Central memory CD4-positive, alpha-beta T cell (primary cell): Measurements from ENCODE around the gene TRPV3.
A peak's percentile ranks its signal among the peaks of the same experiment; 100 is the strongest.
"Not testable (repeated sequence)": the region's sequence is repeated elsewhere in the genome, so short reads cannot be mapped to it uniquely, and the experiment has no call there.

ENCODE experiments used
- DNase-seq: peaks from one replicate; pipeline ENCODE4 v3.0.0; 2022

The TRPV3 gene

DNA sequence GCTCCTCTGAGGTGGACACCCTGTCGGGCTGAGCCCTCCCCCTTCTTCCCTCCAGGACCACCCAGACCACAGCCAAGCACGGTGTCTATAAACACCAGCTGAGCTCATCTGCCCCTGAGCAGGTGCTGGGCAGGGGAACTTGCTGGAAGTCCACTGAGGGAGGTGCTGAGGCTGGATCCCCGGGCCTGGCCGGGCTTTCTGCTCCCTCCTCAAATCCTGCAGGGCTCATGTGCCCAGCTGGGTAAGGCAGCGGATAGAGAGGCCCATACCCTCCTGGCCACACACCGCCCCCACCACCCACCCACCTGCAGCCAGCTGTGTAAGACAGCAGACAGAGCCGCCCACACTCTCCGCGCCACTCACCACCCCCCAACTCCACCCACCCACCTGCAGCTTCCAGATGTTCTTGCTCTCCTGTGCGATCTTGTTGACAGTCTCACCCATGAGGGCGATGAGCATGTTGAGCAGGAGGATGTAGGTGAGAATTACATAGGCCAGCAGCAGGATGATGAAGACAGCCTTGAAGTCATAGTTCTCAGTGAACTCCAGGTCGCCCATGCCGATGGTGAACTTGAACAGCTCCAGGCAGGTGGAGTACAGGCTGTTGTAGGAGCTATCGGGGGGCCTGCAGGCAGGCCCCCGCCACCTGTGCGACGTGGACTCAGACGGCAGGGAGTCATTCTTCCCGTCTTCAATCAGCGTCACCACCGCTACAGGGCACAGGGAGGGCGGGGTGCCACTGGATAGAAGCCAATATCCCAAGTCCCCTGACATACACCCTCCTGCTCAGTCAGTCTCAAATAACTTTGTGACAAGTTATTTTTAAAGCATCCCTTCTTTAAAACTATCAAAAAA is 15.9 kb upstream of the TRPV3 start:
- DNase-seq = no peak

DNA sequence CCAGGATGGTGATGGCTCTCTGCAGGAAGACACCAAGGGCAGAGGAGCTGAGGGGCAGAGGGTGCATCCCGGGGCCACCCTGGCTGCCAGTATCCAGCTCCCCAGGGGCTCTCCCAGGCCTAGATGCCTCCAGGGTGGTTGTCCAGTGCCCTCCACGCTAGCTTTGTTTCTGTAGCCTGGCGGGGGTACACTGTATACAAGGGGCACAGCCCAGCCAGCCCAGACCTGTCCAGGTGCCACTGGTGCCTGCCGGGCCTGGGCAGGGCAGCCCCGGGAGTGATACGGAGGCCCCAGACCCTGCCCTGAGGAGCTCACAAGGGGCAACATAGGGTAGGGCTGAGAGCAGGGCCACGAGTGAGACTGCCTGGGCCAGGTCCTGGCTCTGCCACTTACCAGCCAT is 14.6 kb upstream of the TRPV3 start:
- no peak for DNase-seq

DNA sequence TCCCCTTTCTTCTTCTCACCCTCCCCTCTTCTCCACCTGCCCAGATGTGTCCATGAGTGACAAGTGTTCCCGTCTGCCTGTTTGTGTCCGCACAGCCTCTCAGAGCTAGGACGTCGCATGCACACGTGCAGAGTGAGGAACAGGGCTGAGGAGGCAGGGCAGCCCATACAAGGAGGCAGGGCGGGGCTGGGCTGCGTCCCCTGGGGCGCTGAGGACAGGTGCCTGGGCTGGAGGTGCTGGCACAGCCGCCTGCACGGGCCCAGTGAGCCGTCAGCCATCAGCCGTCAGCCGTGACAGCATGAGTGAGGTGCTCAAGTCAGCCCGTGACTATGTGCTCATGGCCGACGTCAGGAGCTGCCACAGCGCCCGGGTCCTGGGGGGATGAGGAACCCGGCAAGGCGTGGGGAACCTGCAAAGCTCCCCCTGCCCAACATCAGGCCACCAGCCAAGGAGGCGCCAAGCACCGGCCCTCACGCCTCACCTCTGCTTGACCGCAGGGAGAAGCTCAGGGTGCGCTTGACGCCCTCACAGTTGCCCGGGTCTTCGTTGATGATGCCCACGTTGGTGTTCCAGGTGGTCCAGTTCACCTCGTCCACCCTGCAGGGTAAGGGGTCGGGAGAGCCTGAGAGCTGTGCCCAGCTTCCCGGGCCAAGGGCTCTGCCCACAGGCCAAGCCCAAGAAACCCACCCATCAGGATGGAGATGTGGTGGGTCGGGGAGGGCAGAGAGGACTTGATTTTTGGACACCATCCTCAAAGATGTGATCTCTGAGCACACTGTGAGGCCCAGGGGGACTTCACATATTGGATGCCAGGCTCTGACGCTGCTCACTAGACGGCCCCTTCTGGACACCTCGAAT is 13.7 kb upstream of the TRPV3 start:
- no peak for DNase-seq

DNA sequence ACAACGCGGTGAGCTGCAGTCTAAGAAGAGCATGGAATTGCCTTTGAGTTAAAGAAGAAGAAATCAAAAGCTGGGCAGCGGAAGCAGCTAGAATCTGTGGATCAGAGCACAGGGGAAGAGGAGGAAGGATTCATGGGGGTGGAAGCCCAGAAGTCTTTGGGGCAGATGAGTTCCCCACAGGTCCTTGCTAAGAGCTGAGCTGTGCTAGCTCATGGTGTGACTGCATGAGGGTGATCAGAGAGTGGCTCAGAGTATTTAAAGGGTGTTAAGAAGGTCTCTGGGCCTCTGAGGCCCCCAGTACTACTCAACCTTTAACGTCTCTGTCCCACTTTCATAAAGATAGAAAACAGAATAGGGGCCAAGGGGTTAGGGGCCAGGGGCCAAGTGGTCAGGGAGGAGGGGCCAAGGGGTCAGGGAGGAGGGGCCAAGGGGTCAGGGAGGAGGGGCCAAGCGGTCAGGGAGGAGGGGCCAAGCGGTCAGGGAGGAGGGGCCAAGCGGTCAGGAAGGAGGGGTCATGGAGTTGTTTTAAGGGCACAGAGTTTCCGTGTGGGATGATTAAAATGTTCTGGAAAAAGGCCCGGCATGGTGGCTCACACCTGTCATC is 12.0 kb upstream of the TRPV3 start:
- DNase-seq = no peak

DNA sequence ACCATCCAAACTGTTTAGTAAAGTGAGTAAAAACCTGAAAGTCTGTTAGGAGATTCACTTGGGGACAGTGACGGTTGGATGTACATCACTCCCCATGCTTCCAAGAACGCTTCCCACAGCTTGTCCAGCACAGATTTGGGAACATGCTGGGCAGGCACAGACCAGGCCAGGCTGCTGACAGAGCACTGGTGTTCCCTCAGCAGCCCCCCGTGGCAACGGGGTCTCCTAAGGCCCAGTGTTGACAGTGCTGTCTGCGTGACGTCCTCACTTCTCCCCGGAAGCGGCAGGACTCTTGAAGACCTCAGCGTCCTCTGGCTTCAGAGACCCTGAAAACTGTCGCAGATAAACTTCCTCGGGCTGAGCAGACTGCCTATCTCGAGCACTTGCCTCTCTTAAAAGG is 8.9 kb upstream of the TRPV3 start:
- no peak for DNase-seq

DNA sequence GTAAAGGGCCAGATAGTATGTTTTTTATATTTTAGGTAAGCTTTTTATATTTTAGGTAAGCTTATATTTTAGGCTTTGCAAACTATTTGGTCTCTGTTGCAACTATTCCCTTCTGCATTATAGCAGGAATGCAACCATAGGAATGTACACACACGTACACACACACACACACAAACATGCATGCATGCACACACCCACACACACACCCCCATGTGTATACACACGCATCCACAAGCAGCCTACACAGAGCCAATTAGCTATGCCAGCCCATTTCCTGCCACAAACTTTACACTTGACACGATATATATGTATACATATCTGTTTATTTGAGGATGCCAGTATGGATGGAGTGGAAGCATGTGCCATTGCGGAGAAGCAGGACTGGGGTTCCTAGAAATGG is 7.5 kb upstream of the TRPV3 start:
- no peak for DNase-seq

DNA sequence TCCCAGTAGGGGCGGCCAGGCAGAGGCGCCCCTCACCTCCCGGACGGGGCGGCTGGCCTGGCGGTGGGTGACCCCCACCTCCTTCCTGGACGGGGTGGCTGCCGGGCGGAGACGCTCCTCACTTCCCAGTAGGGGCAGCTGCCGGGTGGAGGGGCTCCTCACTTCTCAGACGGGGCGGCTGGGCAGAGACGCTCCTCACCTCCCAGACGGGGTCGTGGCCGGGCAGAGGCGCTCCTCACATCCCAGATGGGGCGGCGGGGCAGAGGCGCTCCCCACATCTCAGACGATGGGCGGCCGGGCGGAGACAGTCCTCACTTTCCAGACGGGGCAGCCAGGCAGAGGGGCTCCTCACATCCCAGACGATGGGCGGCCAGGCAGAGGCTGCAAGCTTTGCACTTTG is 6.6 kb upstream of the TRPV3 start:
- not testable (repeated sequence) for DNase-seq

DNA sequence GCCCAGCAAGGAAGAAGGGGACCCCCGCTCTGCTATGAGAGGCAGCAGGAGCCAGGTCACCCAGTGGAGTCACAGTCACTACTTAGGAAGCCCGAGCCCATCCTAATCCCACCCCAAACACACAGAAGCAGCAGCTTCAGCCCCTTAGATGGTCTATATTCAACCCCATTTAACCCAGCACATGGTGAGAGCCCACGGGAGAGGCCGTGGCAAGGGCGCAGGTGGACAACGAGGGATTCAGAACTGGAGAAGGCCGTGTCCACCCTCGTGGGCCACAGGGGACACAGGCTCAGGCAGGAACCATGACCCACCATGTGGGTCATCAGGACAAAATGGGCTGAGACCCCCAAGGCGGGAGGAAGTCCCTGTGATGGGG is 1.6 kb upstream of the TRPV3 start:
- no peak for DNase-seq

DNA sequence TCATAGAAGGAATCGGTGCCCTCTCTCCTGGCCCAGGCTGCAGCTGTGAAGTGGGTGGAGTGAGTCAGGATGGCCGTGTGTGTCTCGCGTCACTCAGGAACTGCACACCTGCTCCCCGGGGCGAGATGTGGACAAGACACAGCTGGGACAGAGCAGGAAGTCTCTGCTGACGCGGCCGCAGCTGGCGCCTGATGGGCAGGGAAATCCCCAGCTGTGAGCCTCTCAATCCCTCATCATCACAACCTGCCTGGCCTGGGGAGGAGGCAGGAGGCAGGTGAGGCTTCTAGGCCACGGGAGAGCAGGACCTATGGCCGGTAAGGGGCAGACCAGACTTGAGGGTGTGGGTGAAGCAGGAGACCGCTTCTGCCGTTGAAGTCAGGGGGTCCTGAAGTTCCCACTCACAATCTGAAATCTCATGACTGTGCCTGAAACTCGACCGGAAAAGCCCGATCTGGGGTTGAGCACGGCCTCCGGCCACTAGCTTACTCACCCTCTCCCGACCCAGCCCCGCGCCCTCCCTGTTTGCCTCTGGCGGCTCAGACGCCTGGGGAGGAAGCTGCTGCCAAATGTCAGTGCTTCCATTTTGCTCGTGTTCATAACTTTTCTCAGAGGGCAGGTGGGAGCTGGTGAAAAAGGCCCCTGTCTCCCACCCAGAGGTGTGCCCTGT is 1.1 kb upstream of the TRPV3 start:
- peak; percentile 54 for DNase-seq

DNA sequence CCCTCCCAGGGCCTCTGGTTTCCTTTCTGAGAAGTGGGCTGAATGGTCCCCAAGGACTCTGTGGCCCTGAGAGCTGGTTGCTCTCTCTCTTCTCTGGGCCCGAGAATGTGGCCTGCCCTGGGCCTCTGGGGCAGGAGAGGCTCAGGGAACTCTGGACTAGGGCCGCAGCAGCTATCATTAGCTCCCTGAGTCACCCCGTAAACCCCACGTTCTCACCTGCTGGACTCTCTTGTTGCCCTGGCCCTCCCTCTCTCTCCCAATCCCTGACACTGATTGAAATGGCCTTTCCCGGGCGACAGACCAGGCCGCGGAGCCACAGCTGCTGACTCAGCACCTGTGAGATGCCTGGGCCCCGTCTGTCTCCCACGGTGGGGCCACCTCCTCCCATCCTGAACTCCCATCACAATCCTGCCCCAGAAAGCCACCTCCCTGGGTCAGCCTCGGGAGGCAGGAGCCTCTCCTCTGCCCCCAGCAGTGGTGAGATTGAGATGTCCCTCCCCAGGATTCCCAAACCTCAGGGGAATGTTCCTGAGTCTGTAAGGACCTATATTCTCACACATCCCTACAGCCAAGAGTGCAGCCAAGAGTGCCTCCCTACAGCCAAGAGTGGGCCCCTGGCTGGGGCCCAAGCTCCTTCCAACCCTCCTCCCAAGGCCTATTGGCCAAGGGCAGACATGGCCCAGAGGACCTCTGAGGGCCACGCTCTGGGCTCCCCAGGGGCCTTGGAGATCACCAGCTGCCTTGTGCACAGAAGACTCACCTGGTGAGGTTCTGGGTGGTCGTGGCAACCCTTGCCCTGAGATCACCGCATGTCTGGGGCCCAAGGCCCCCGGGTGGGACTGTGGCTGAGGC is 470 bp downstream of the TRPV3 start:
- DNase-seq = no peak

DNA sequence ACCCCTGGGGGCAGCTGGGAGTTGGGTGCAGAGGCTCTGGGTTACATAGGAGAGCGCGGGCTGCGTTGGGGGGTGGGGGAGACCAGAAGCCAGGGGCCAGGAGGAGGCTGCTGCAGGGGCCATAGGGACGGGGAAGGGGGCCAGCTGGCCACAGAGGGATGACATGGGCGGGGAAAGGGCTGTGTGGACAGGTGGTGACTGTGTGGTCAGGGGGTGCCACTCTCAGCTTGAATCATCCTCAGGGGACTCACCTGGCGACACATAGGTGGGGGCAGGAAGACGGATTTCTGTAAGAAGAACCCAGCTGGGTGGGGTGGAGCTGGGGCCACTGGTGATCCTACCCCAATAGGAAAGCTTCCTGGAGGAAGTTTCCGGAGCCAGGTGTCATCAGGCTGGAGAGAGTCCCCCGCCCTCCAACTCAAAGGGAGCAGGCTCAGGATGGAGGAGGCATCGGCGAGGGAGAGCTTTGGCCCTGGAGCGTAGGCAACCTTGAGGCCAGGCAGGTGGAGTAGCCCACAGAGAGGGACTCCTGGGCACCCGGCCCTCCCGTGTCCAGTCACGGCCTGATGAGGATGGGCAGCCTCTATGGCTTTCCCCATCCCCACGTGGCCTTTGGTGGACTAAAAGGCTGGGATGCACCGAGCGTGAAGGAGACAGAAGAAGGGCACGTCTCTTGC is 1.2 kb downstream of the TRPV3 start:
- DNase-seq = no peak

DNA sequence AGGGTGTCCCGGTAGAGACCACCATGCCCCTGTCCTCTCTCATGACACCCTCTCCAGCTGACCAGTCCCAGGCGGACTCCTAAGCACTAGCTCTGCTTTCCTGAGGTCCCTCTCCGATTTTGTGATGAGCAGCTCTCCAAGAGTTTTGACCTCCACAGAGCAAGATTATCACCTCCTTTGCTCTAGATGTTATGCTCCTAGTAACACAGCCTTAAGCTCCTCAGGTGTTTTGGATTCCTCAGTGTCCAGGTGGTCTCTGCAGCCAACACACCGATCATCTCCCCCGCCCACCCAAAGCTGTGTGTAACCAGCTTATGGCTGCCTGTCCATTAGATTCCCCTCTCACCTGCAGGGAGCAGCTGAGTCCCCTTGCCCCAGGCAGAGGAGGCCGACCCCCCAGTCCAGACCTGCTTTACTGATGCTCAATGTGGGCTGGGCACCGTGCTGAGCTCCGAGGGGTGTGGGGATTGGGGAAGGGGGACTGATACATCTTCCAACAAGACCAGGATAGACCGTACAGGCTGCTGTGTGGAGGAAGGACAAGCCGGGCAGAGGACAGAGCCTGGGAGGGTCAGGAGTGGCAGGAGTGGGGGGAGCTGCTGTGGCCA is 2.3 kb downstream of the TRPV3 start:
- no peak for DNase-seq

DNA sequence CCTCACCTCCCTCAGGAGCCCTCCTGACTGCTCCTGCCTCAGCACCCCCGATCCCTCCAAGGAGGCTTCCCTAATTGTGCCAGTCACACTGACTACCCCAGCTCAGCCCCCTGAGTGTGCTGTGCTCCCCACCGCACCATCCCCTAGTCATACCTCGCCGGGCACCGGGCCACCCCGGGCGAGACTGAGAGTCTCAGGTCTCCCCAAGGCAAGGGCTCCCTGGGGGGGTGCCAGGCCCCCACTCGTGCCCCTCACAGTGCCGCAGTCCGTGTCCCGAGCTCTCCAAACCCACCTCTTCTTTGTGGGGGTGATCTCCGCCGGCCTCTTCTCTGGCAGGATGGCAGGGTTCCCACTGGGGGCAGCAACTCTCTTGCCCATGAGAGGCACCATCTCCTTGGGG is 3.2 kb downstream of the TRPV3 start:
- no peak for DNase-seq

DNA sequence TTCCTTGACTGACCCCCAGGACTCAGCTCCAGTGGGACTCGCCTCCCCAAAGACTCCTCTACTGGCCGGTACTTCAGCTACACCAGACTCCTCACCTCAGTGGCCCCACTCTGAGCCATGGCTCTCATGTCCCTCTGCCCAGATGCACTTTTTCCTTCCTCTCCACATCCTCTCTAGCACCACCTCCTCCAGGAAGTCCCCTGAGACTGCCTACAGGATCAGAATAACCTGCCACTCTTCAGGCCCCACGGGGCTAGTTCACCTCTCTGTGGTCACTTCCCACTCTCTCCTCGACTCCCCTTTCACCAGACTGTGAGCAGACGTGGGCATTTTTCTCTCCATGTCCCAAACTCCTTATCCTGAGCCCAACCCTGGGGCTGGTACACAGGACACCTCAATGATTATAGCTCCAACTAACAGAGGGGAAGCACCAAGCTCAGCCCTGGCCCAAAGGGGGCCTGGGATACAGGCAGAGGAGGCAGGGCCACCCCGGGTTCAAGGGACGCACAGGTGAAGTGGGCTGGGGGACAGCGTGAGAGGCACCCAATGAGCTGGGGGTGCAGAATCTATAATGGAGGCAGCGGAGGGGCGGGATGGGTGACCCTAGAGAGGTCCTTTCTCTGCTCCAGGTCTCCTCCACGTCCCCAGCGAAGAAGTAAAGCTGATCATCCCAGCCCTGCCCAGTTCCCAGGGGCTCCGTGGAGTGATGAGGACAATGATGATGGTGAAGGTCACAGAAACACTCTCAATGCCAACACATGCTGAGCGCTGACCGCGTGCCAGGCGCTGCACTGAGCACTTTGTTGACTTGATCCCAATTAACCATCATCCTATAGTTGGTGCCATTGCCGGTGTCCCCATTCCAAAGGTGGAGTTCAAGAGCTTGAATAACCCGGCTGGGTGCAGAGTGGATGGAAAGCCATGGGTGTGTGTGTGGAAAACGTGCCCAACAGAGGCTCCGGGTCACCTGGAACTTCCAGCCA is 3.9 kb downstream of the TRPV3 start:
- DNase-seq = no peak

DNA sequence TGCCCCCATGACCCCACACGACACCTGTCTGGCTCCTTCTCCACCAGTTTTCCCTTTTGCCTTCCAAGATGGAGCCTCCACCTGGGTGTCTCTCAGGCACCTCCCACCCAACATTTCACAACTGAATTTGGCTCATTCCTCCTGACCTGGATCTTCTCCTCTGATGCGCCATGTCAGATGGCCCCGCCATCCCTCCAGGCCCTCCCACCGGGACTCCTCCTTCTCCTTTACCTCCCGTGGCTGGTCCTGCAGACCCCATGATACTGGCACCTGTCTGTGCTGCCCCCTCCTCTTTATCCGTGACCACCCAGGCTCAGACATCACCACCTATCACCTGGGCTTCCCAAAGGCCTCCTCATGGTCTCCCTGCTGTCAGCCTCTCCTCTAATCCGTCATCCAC is 4.7 kb downstream of the TRPV3 start:
- DNase-seq = no peak

DNA sequence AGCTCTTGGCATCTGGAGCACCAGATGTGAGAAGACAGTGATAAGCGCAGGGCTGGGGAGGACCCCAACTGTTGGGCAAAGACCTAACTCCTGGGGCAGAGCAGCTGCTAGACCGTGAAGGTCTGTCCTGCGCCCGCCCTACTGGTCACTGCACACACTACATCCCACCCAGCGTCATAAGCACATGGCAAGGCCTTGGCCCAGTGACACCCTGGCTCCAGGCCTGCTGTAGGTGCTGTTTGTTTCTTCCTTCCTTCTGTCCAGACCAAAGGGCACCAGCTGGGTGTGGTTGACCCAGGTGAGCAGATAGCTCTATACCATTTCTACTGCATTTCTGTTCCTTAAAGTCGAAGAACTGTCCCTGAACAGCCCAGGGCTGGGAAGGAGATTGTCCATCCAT is 6.4 kb downstream of the TRPV3 start:
- DNase-seq = no peak

DNA sequence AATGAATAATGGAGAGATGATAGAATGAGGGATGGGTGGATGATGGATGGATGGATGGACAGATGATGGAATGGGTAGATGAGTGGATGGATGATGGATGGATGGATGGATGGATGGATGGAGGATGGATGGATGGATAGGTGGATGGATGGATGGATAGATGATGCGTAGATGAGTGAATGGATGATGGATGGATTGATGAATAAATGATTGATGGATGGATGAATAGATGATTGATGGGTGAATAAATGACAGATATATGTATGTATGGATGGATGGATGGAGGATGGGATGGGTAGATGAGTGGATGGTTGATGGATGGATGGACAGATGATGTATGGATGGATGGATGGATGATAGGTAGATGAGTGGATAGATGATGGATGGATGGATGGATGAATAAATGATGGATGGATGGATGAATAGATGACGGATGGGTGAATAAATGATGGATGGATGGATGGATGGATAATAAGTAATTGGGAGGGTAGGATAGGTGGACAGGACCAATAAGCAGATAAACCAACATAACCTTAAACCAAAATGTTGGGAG is 7.9 kb downstream of the TRPV3 start:
- no peak for DNase-seq

DNA sequence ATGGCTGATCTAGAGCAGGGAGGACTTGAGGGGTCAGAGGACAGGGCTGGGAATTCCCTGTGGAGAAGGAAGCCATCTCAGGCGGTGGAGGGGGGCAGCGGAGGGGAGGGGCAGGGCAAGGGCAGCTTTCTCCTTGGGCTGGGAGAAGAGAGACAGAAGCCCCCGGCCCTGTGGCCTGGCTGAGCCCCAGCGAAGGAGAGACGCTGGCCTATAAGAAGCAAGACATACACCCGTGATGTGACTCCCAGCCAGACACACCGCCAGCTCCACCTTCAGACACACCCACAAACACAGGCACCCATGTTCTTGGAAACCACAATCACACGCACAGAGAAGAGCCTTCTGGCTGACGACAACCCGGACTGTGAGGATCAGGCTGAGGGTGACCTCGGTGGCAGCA is 10.0 kb downstream of the TRPV3 start:
- no peak for DNase-seq

DNA sequence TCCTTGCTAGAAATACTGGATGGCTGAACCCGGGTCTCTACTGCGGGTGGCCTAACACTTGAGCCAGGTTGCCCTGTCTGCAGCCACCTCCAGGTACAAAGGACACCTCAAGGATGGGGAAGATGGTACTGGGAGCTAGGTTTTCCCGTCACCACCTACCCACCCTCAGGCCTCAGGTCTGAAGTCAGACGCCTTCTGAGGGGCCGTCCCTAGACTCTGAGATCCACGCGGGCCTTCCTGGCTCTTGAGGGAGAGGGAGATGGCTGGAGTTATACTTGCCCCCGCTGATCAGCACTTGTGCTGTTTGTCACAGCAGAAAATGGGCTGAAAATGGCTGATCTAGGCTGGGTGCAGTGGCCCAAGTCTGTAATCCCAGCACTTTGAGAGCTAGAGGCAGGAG is 10.6 kb downstream of the TRPV3 start:
- no peak for DNase-seq

DNA sequence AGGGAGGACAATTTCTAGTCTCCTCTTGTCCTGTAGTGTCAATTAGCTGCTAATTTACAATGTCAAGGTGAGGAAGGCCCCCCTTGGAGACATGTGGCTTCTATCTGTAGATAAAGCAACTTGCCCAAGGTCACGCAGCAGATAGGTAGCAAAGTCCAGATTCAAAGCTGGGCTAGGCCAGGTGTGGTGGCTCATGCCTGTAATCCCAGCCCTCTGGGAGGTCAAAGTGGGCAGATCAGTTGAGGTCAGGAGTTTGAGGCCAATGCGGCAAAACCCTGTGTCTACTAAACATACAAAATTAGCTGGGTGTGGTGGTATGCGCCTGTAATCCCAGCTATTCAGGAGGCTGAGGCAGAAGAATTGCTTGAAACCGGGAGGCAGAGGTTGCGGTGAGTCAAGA is 11.1 kb downstream of the TRPV3 start:
- no peak for DNase-seq
